22Rv1 (cell line): ENCODE measurements around the gene HSD3B2.

ENCODE experiments used
- H3K27ac ChIP-seq: fragments of 450-650 bp; 2 replicates; pipeline ENCODE4 v1.5.1; 2017
- CTCF ChIP-seq: fragments of 450-650 bp; IDR thresholded peaks from 2 replicates; pipeline ENCODE4 v1.5.1; 2017; ENCODE audit warnings: mild to moderate bottlenecking
- ZFX ChIP-seq: fragments of 450-650 bp; IDR thresholded peaks from 2 replicates; pipeline ENCODE4 v1.6.1; 2017; ENCODE audit warnings: antibody characterized with exemption, borderline replicate concordance

Gene HSD3B2

GRCh38 chr1:119419109-119419508 lies 4.2 kb downstream of the HSD3B2 start:
- H3K27ac ChIP-seq: no peak overlapping the region
- TF ChIP-seq ZFX: no peak
- no peak for TF ChIP-seq CTCF

- TF ChIP-seq CTCF: no peak
- no peak for TF ChIP-seq ZFX
- no peak overlapping the region for H3K27ac ChIP-seq
These were observed 5.7 kb downstream of the HSD3B2 start for GRCh38 chr1:119420638-119421037.

GRCh38 chr1:119422631-119423030 lies 7.7 kb downstream of the HSD3B2 start:
- TF ChIP-seq ZFX (no peak), CTCF (no peak)
- no peak overlapping the region for H3K27ac ChIP-seq

- no peak overlapping the region for H3K27ac ChIP-seq
- TF ChIP-seq CTCF (no peak), ZFX (no peak)
These were observed 14.0 kb downstream of the HSD3B2 start for GRCh38 chr1:119428991-119429390.

- no peak overlapping the region for H3K27ac ChIP-seq
- TF ChIP-seq CTCF (no peak), ZFX (no peak)
These were observed 14.7 kb downstream of the HSD3B2 start for GRCh38 chr1:119429687-119430086.

GRCh38 chr1:119430486-119430885 lies 15.5 kb downstream of the HSD3B2 start:
- TF ChIP-seq CTCF (no peak), ZFX (no peak)
- no peak overlapping the region for H3K27ac ChIP-seq

GRCh38 chr1:119431836-119432235 lies 16.9 kb downstream of the HSD3B2 start:
- H3K27ac ChIP-seq: no peak overlapping the region
- no peak for TF ChIP-seq CTCF
- TF ChIP-seq ZFX: no peak
